ENCODE results near the gene DOCK8.

GRCh38 chr9:206481-206880, 8.2 kb upstream of the DOCK8 start:
- TF ChIP-seq POLR2A (IDR thresholded peaks at IDR 0.05) (no peak), CTCF (IDR thresholded peaks at IDR 0.05) (no peak)
